NOMO-1 (cell line): Measurements from ENCODE around the gene ADAMTS17.
A peak's percentile ranks its signal among the peaks of the same experiment; 100 is the strongest.
"Not testable (repeated sequence)": the region's sequence is repeated elsewhere in the genome, so short reads cannot be mapped to it uniquely, and the experiment has no call there.

ENCODE experiments used
- DNase-seq, 2 experiments: peaks; one replicate each; lab custom pipeline; 2025; ENCODE audit not compliant: unreplicated experiment in 2 of 2; lab: John Stamatoyannopoulos, UW

ADAMTS17 gene

GRCh38 chr15:100098705-100099104, 243.1 kb downstream of the ADAMTS17 start:
- no peak for DNase-seq

- no peak for DNase-seq
Observed at GRCh38 chr15:100097342-100098127, 244.2 kb downstream of the ADAMTS17 start.

- DNase-seq: no peak
Observed at GRCh38 chr15:100096700-100097099, 245.1 kb downstream of the ADAMTS17 start.

- no peak for DNase-seq
Observed at GRCh38 chr15:100096248-100096600, 245.6 kb downstream of the ADAMTS17 start.

DNA sequence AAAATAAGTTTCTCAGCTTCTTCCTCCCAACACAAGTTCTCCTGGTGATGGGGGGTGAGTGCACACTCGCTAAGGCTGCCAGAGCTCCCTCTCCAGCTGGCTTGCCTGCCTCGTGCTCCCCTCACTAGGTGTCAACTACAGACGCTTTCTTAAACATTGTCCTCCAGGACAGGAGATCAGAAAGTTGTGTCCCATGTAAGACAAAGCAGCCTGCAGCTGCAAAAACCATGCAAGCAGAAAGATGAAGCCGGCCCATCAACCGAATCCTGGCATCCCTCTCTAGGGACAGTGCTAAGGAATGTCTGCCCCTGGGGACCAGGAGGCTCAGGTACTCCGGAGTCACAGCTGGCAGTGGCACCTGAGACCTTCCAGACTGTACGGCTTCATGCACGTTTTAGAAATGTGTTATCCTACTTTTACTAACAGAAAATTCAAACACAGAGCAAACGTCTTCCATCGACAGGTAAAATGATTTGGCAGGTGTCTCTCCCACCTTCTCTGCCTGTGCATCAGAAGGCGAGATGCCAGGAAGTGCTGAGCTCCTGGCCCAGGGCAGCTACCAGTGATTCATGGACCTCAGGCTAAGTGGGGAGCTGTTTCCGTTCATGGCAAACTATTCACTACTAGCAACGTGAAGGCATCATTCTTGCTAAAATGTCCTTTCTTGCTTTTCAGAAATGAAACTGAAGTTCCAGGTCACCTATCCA, 246.1 kb downstream of the ADAMTS17 start:
- no peak for DNase-seq

- DNase-seq: no peak
Observed at GRCh38 chr15:100094127-100094510, 247.7 kb downstream of the ADAMTS17 start.

- no peak for DNase-seq
Observed at GRCh38 chr15:100093211-100094126, 248.3 kb downstream of the ADAMTS17 start.

GRCh38 chr15:100092034-100092433, 249.7 kb downstream of the ADAMTS17 start:
- DNase-seq: no peak

DNA sequence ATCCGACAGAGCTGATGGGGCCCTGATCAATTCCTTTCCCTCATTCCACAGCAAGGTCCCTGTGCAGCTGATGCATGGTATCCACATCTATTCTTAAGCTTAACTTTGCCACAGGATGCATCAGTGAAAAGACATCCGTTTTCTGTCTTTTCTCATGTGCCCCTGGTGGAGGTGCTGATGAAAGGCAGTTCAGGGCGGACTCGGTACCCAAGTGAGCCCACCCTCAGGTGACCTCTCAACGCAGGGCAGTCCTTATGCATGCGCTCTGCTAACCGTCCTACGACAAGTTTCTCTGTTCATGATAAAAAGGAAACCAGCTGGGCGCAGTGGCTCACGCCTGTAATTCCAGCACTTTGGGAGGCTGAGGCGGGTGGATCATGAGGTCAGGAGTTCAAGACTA, 251.4 kb downstream of the ADAMTS17 start:
- DNase-seq: no peak

- DNase-seq: not testable (repeated sequence)
Observed at GRCh38 chr15:100084042-100084821, 257.5 kb downstream of the ADAMTS17 start.

DNA sequence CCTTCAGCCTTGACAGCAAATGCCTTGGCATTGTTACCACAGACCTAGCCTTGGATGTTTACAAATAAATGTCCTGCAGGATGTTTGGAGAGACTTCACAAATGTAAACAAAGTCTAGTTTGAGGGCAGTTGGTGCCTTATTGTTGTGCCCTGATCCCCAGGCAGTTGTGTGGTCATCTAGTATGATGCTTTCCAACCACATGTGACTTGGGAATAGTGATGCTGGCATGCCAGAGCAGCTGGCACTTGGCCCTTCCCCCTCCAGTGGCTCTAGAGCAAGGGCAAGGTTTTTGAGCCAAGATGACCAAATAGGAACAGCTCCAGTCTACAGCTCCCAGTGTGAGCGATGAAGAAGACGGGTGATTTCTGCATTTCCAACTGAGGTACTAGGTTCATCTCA, 258.2 kb downstream of the ADAMTS17 start:
- no peak for DNase-seq

GRCh38 chr15:100082761-100083402, 258.9 kb downstream of the ADAMTS17 start:
- no peak for DNase-seq

GRCh38 chr15:100081454-100081853, 260.3 kb downstream of the ADAMTS17 start:
- DNase-seq: no peak

GRCh38 chr15:100078511-100079220, 263.1 kb downstream of the ADAMTS17 start:
- peak; percentile 70 to 87 for DNase-seq

DNA sequence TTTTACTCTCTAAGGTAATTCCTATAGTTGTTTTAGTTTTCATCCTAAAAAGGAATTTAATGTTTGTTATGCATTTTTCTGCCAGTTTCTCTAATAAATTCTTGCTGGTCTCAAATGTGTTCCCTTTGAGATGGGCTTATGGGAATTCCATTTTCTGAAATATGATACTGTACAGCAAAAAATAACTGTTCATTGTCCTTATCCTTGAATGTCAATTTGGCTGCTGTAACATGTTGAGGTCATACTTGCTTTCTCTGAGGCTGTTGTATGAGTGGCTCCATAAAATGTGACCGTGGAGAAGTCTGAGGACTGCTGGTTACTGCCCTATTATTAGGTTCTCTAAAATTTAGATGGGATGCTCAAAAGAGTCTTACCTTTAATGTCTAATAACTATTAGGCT, 266.5 kb downstream of the ADAMTS17 start:
- DNase-seq: no peak

DNA sequence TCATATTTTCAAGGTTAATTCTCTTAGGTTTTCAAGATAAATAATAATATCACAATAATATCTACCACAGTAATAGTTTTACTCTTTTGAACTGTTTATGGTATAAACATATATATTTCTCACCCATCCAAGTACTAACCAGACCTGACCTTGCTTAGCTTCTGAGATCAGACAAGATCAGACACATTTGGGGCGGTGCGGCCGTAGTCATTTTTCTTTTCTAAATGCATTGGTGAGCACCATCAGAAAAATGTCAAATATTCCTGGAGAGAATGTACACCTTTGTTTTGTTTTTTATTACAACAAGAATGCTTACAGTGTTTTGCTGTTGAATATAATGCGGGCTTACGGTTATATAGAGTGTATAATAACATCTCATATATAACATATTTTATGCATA, 267.8 kb downstream of the ADAMTS17 start:
- DNase-seq: no peak

- not testable (repeated sequence) for DNase-seq
Observed at GRCh38 chr15:100066521-100067280, 275.1 kb downstream of the ADAMTS17 start.

DNA sequence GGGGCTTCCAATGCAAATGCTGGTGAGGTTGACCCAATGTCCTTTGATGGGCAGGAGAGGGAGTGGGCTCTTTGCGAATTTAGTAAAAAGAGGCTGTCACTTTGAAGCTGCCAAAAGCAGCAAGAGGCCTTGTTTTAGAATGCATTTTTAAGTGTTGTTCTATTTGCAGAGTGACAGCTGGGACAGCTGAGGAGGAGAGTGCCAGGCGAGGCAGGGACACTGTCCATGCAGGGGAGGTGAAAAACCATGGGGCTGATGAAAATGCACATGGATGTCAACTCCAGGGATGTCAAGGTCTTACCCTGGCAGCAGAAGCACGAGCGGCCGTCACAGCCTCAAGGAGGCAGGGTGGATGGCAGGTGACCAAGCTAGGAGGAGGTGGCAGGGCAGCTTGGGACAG, 279.8 kb downstream of the ADAMTS17 start:
- DNase-seq: no peak
